IPS DF 19.7 (cell line): ENCODE measurements around the gene SMTNL2.
A peak's percentile ranks its signal among the peaks of the same experiment; 100 is the strongest.

ENCODE experiments used
- DNase-seq: peaks from one replicate; pipeline ENCODE4 v3.0.0-alpha.2; 2013; ENCODE audit warnings: low read depth, low spot score

SMTNL2 gene

GRCh38 chr17:4545217-4545951 is 38.9 kb upstream of the SMTNL2 start:
- no peak for DNase-seq

- DNase-seq, result no peak
Measured at GRCh38 chr17:4547118-4547906, 37.0 kb upstream of the SMTNL2 start.

- DNase-seq, result no peak
Measured at GRCh38 chr17:4548061-4548461, 36.3 kb upstream of the SMTNL2 start.

- DNase-seq, result no peak
Measured at GRCh38 chr17:4548721-4549531, 35.4 kb upstream of the SMTNL2 start.

- no peak for DNase-seq
Measured at GRCh38 chr17:4549781-4550533, 34.4 kb upstream of the SMTNL2 start.

GRCh38 chr17:4550534-4551039 is 33.7 kb upstream of the SMTNL2 start:
- DNase-seq, result no peak

GRCh38 chr17:4551141-4551540 is 33.2 kb upstream of the SMTNL2 start:
- DNase-seq, result no peak

- DNase-seq, result no peak
Measured at GRCh38 chr17:4551796-4552525, 32.4 kb upstream of the SMTNL2 start.

GRCh38 chr17:4553669-4554068 is 30.7 kb upstream of the SMTNL2 start:
- no peak for DNase-seq

- no peak for DNase-seq
Measured at GRCh38 chr17:4554441-4554996, 29.8 kb upstream of the SMTNL2 start.

GRCh38 chr17:4554997-4555799 is 29.1 kb upstream of the SMTNL2 start, which contains the start of gene MYBBP1A:
Gene MYBBP1A, minus strand, starts transcription at chr17:4555384. Its CDS starts 60 bp downstream, at chr17:4555324.
- peak; percentile 83 for DNase-seq

- no peak for DNase-seq
Measured at GRCh38 chr17:4555873-4556759, 28.2 kb upstream of the SMTNL2 start.

- no peak for DNase-seq
Measured at GRCh38 chr17:4556996-4557395, 27.3 kb upstream of the SMTNL2 start.

- DNase-seq, result no peak
Measured at GRCh38 chr17:4557626-4558346, 26.5 kb upstream of the SMTNL2 start.

- no peak for DNase-seq
Measured at GRCh38 chr17:4558347-4558971, 25.9 kb upstream of the SMTNL2 start.

- no peak for DNase-seq
Measured at GRCh38 chr17:4559139-4559791, 25.1 kb upstream of the SMTNL2 start.

- no peak for DNase-seq
Measured at GRCh38 chr17:4559966-4560365, 24.4 kb upstream of the SMTNL2 start.
